Measurements from ENCODE around the gene ANKRD33B. TPM values are rescaled to one million over a fixed set of nuclear protein-coding genes. Genes with fewer than 3 reads are reported as not detected.
"Not testable (repeated sequence)": the region's sequence is repeated elsewhere in the genome, so short reads cannot be mapped to it uniquely, and the experiment has no call there.

ANKRD33B gene
- total RNA-seq, 2 donors from 2014 or later = 0.61 to 1.8 TPM

GRCh38 chr5:10534561-10535530, 29.0 kb upstream of the ANKRD33B start:
- intact Hi-C loops (cut with DNase I, micrococcal nuclease) = no loop called here
- DNase-seq (no peak), ATAC-seq (no peak)

- DNase-seq = no peak
- ATAC-seq = no peak
- intact Hi-C loops (cut with DNase I, micrococcal nuclease) = no loop called here
Measured at GRCh38 chr5:10536511-10536910, 27.4 kb upstream of the ANKRD33B start.

GRCh38 chr5:10536931-10537579, 26.8 kb upstream of the ANKRD33B start:
- intact Hi-C loops (cut with DNase I, micrococcal nuclease) = no loop called here
- DNase-seq (no peak), ATAC-seq (no peak)

GRCh38 chr5:10537624-10538023, 26.2 kb upstream of the ANKRD33B start:
- DNase-seq = no peak
- ATAC-seq = no peak
- intact Hi-C loops (cut with DNase I, micrococcal nuclease) = no loop called here

- no peak for DNase-seq
- no peak for ATAC-seq
- intact Hi-C loops (cut with DNase I, micrococcal nuclease) = no loop called here
Measured at GRCh38 chr5:10538103-10538788, 25.6 kb upstream of the ANKRD33B start.

- no peak for DNase-seq
- intact Hi-C loops (cut with DNase I, micrococcal nuclease) = no loop called here
- no peak for ATAC-seq
Measured at GRCh38 chr5:10538789-10539686, 24.8 kb upstream of the ANKRD33B start.

- ATAC-seq = no peak
- no peak for DNase-seq
- intact Hi-C loops (cut with DNase I, micrococcal nuclease) = no loop called here
Measured at GRCh38 chr5:10539687-10539998, 24.2 kb upstream of the ANKRD33B start.

GRCh38 chr5:10540036-10540544, 23.8 kb upstream of the ANKRD33B start:
- intact Hi-C loops (cut with DNase I, micrococcal nuclease) = no loop called here
- DNase-seq = no peak
- ATAC-seq = no peak

- ATAC-seq (no peak), DNase-seq (no peak)
- intact Hi-C loops (cut with DNase I, micrococcal nuclease) = no loop called here
Measured at GRCh38 chr5:10540951-10541646, 22.8 kb upstream of the ANKRD33B start.

- intact Hi-C loops (cut with DNase I, micrococcal nuclease) = no loop called here
- ATAC-seq (no peak), DNase-seq (no peak)
Measured at GRCh38 chr5:10542055-10542550, 21.8 kb upstream of the ANKRD33B start.

- ATAC-seq (no peak), DNase-seq (no peak)
- intact Hi-C loops (cut with DNase I, micrococcal nuclease) = no loop called here
Measured at GRCh38 chr5:10543585-10544040, 20.3 kb upstream of the ANKRD33B start.

GRCh38 chr5:10545084-10545483, 18.8 kb upstream of the ANKRD33B start:
- DNase-seq (no peak), ATAC-seq (no peak)
- intact Hi-C loops (cut with DNase I, micrococcal nuclease) = no loop called here

- no peak for ATAC-seq
- intact Hi-C loops (cut with DNase I, micrococcal nuclease) = no loop called here
- no peak for DNase-seq
Measured at GRCh38 chr5:10546186-10546585, 17.7 kb upstream of the ANKRD33B start.

- DNase-seq = no peak
- intact Hi-C loops (cut with DNase I, micrococcal nuclease) = no loop called here
- no peak for ATAC-seq
Measured at GRCh38 chr5:10548418-10549122, 15.3 kb upstream of the ANKRD33B start.

GRCh38 chr5:10549123-10549514, 14.8 kb upstream of the ANKRD33B start:
- intact Hi-C loops (cut with DNase I, micrococcal nuclease); ATAC-seq; DNase-seq: not testable (repeated sequence)

- ATAC-seq (no peak), DNase-seq (no peak)
- intact Hi-C loops (cut with DNase I, micrococcal nuclease) = no loop called here
Measured at GRCh38 chr5:10550222-10550995, 13.5 kb upstream of the ANKRD33B start.

GRCh38 chr5:10551782-10552138, 12.1 kb upstream of the ANKRD33B start:
- intact Hi-C loops (cut with DNase I, micrococcal nuclease) = no loop called here
- no peak for DNase-seq
- no peak for ATAC-seq
